HL-60 (cell line): ENCODE measurements around the gene NID2.

Source experiments
- CTCF ChIP-seq: IDR thresholded peaks from one replicate; pipeline ENCODE4 v1.5.1; 2011; ENCODE audit warnings: low read length, control low read depth, inconsistent platforms; ENCODE audit not compliant: insufficient read depth
- GABPA ChIP-seq: IDR thresholded peaks from 2 replicates; pipeline ENCODE4 v1.6.1; 2012; ENCODE audit warnings: low read depth
- POLR2AphosphoS5 ChIP-seq: IDR thresholded peaks from 2 replicates; pipeline ENCODE4 v1.6.1; 2012; ENCODE audit warnings: low read depth

- TF ChIP-seq CTCF: no peak
- TF ChIP-seq GABPA: no peak
- no peak for TF ChIP-seq POLR2AphosphoS5
Measured at GRCh38 chr14:51960866-51961265, 108.0 kb downstream of the NID2 start.
